ENCODE measurements around the gene NFATC3. TPM values are rescaled to one million over a fixed set of nuclear protein-coding genes. Genes with fewer than 3 reads are reported as not detected.
"Not testable (repeated sequence)": the region's sequence is repeated elsewhere in the genome, so short reads cannot be mapped to it uniquely, and the experiment has no call there.

Gene NFATC3
- total RNA-seq, 1 experiment from 2014 or later, result 26.9 TPM

- no peak for DNase-seq (ENCODE audit: low spot score)
- in situ Hi-C loops (cut with HindIII; ENCODE audit: low sequenced_read_pairs), result no loop called here
These were observed 61.4 kb downstream of the NFATC3 start for GRCh38 chr16:68146585-68146984.

GRCh38 chr16:68147444-68147843 is 62.3 kb downstream of the NFATC3 start:
- in situ Hi-C loops (cut with HindIII; ENCODE audit: low sequenced_read_pairs), result no loop called here
- no peak for DNase-seq (ENCODE audit: low spot score)

GRCh38 chr16:68149596-68149995 is 64.4 kb downstream of the NFATC3 start:
- DNase-seq (ENCODE audit: low spot score), result no peak
- in situ Hi-C loops (cut with HindIII; ENCODE audit: low sequenced_read_pairs), result no loop called here

- DNase-seq (ENCODE audit: low spot score), result peak; percentile 48
- in situ Hi-C loops (cut with HindIII; ENCODE audit: low sequenced_read_pairs), result no loop called here
These were observed 70.3 kb downstream of the NFATC3 start for GRCh38 chr16:68155425-68155824.

GRCh38 chr16:68162413-68162812 is 77.2 kb downstream of the NFATC3 start:
- in situ Hi-C loops (cut with HindIII; ENCODE audit: low sequenced_read_pairs), result no loop called here
- DNase-seq (ENCODE audit: low spot score), result no peak

GRCh38 chr16:68163275-68163674 is 78.1 kb downstream of the NFATC3 start:
- in situ Hi-C loops (cut with HindIII; ENCODE audit: low sequenced_read_pairs); DNase-seq (ENCODE audit: low spot score): not testable (repeated sequence)

- in situ Hi-C loops (cut with HindIII; ENCODE audit: low sequenced_read_pairs), result no loop called here
These were observed 81.1 kb downstream of the NFATC3 start for GRCh38 chr16:68166264-68166663.

GRCh38 chr16:68179196-68179795 is 94.1 kb downstream of the NFATC3 start:
- DNase-seq (ENCODE audit: low spot score), result no peak
- in situ Hi-C loops (cut with HindIII; ENCODE audit: low sequenced_read_pairs), result no loop called here

More at GRCh38 chr16:68166264-68166663, 81.1 kb downstream of the NFATC3 start:
- no peak for DNase-seq (ENCODE audit: low spot score)

GRCh38 chr16:68179855-68180254 is 94.7 kb downstream of the NFATC3 start:
- in situ Hi-C loops (cut with HindIII; ENCODE audit: low sequenced_read_pairs), result no loop called here
- no peak for DNase-seq (ENCODE audit: low spot score)

- DNase-seq (ENCODE audit: low spot score), result no peak
- in situ Hi-C loops (cut with HindIII; ENCODE audit: low sequenced_read_pairs), result no loop called here
These were observed 97.9 kb downstream of the NFATC3 start for GRCh38 chr16:68183046-68183445.

GRCh38 chr16:68186877-68187276 is 101.7 kb downstream of the NFATC3 start:
- no peak for DNase-seq (ENCODE audit: low spot score)
- in situ Hi-C loops (cut with HindIII; ENCODE audit: low sequenced_read_pairs), result no loop called here

- in situ Hi-C loops (cut with HindIII; ENCODE audit: low sequenced_read_pairs), result no loop called here
- DNase-seq (ENCODE audit: low spot score), result no peak
These were observed 102.3 kb downstream of the NFATC3 start for GRCh38 chr16:68187505-68187904.

GRCh38 chr16:68188170-68188569 is 103.0 kb downstream of the NFATC3 start:
- in situ Hi-C loops (cut with HindIII; ENCODE audit: low sequenced_read_pairs), result no loop called here
- no peak for DNase-seq (ENCODE audit: low spot score)

- in situ Hi-C loops (cut with HindIII; ENCODE audit: low sequenced_read_pairs), result no loop called here
- DNase-seq (ENCODE audit: low spot score), result no peak
These were observed 104.9 kb downstream of the NFATC3 start for GRCh38 chr16:68190081-68190480.

- in situ Hi-C loops (cut with HindIII; ENCODE audit: low sequenced_read_pairs), result no loop called here
- DNase-seq (ENCODE audit: low spot score), result no peak
These were observed 105.8 kb downstream of the NFATC3 start for GRCh38 chr16:68190736-68191510.

GRCh38 chr16:68194251-68194650 is 109.1 kb downstream of the NFATC3 start:
- DNase-seq (ENCODE audit: low spot score), result no peak

GRCh38 chr16:68197250-68197649 is 112.1 kb downstream of the NFATC3 start:
- DNase-seq (ENCODE audit: low spot score), result no peak
- in situ Hi-C loops (cut with HindIII; ENCODE audit: low sequenced_read_pairs), result no loop called here

More at GRCh38 chr16:68194251-68194650, 109.1 kb downstream of the NFATC3 start:
- in situ Hi-C loops (cut with HindIII; ENCODE audit: low sequenced_read_pairs), result no loop called here

- no peak for DNase-seq (ENCODE audit: low spot score)
- in situ Hi-C loops (cut with HindIII; ENCODE audit: low sequenced_read_pairs), result no loop called here
These were observed 115.1 kb downstream of the NFATC3 start for GRCh38 chr16:68200088-68200783.

- peak; percentile 94 for DNase-seq (ENCODE audit: low spot score)
- in situ Hi-C loops (cut with HindIII; ENCODE audit: low sequenced_read_pairs), result no loop called here
These were observed 116.9 kb downstream of the NFATC3 start for GRCh38 chr16:68202091-68202519.

- no peak for DNase-seq (ENCODE audit: low spot score)
- in situ Hi-C loops (cut with HindIII; ENCODE audit: low sequenced_read_pairs), result no loop called here
These were observed 121.1 kb downstream of the NFATC3 start for GRCh38 chr16:68206245-68206644.

Data from G401 (cell line).